Ureter (tissue), 1 donor: ENCODE data around the gene ATP2A2. TPM values are rescaled to one million over a fixed set of nuclear protein-coding genes. Genes with fewer than 3 reads are reported as not detected.
"Not testable (repeated sequence)": the region's sequence is repeated elsewhere in the genome, so short reads cannot be mapped to it uniquely, and the experiment has no call there.

Source experiments
- DNase-seq: peaks from one replicate; pipeline ENCODE4 v3.0.0-alpha.2; 2020; ENCODE audit warnings: low spot score
- total RNA-seq: library from RNA; stranded (reverse); gene quantifications from one replicate; pipeline ENCODE4 v1.2.4, GENCODE V29; 2023
- donor health status: DM: yes; HTN: yes; CAD: no.

The ATP2A2 gene
- total RNA-seq, 1 donor from 2014 or later, result 357 TPM

DNA sequence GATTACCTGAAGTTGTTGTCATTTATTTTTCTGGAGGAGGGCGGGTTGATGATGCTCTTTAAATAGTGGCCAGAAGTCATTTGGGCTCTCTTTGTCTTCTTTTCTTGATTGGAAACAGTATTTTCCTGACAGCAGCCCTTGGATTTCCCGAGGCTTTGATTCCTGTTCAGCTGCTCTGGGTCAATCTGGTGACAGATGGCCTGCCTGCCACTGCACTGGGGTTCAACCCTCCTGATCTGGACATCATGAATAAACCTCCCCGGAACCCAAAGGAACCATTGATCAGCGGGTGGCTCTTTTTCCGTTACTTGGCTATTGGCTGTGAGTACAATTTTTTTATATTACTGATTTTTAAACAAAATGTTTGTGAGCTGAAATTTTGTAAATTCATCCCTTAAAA, 62.1 kb downstream of the ATP2A2 start:
- no peak for DNase-seq

DNA sequence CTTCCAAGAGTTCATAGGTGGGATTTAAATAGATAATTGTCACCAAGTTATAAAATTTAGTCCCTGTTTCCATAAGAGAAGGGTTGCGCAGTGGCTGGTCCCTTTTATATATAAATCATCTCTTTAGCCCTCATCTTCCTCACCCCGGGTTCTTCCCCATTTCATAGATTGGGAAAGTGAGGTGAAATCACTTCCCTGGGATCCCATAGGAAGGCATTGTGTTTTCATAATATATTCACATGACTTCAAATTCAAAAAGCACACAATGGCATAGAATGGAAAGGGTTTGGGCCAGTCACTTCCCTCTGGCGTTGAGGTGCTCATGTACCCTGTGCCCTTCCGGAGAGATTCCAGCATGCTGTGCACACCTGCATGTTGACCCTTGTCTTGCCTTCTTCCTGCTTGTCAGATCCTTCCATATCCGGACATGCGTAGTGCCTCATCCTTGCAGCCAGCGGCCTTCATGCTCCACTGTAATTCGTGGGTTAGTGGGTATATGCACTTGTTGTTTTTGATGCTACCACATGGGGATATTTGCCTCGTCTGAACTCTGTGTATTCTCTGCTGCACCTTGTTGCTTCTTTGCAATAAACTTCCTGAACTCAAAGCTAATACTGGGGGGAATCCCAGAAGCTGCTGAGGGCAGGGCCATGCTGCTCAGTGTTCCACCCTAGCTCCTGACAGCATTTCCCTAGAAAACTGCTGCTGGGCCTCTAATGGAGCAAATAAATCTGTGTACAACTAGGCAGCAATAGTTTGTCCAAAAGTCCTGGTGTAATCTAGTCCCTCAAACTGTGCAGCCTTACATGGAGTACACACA, 62.9 kb downstream of the ATP2A2 start:
- DNase-seq, result no peak

DNA sequence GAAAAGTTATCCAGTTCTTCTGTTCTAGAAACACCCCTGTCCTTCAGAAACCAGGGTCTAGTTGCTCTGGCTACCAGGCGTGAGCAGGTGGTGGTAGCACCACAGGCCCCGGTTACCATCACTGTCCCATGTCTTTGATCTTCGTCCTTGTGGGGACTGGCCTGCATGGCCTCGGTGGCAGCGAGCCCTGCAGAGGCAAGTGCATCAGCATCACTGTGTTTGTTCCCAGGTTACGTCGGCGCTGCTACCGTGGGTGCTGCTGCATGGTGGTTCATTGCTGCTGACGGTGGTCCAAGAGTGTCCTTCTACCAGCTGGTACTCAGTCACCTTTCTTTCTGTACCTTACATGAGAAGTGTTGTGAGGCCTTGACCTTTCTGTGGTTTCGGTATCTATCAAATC, 63.6 kb downstream of the ATP2A2 start:
- DNase-seq, result peak; percentile 19

DNA sequence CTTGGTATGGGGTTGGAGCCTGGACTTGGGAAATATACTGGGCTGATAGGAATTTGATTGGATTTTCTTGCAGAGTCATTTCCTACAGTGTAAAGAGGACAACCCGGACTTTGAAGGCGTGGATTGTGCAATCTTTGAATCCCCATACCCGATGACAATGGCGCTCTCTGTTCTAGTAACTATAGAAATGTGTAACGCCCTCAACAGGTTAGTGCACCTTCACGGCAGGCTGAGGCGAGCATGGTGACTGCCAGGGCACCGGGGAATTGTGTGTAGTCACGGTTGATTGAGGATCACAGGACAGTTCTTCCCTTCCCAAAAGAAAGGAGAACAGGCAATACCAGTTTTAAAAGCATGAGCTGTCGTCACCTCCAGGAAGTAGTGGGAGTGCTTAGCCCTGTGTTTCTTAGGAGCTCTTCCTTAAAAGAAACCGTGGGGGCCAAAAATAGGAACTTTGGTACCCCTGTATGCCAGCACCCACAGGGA, 64.2 kb downstream of the ATP2A2 start:
- peak; percentile 87 for DNase-seq

DNA sequence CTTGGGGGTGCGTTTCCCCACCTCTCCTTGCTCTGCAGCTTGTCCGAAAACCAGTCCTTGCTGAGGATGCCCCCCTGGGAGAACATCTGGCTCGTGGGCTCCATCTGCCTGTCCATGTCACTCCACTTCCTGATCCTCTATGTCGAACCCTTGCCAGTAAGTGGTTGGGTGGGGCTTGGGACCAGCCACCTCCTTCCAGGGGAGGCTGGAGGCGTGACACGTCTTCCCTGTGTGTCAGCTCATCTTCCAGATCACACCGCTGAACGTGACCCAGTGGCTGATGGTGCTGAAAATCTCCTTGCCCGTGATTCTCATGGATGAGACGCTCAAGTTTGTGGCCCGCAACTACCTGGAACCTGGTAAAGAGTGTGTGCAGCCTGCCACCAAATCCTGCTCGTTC, 64.9 kb downstream of the ATP2A2 start:
- no peak for DNase-seq

DNA sequence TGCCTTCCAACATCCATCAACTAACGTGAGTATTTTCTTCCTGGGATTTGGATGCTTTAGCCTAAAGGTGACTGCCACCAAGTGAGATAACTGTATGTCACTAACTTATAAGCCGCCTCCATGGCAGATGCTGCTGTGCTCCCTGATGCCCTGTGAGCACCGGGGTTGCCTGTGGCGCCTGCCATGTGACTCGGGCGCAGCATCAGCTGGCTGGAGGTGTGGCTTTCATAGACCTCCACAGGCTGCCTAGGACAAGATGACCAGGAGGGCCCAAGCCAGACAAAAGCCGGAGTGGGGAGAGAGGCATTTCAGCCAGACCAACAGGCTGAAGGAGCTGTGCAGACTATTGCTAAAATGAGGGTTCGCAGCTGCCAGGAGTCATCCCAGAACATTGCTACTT, 66.7 kb downstream of the ATP2A2 start:
- DNase-seq, result no peak

DNA sequence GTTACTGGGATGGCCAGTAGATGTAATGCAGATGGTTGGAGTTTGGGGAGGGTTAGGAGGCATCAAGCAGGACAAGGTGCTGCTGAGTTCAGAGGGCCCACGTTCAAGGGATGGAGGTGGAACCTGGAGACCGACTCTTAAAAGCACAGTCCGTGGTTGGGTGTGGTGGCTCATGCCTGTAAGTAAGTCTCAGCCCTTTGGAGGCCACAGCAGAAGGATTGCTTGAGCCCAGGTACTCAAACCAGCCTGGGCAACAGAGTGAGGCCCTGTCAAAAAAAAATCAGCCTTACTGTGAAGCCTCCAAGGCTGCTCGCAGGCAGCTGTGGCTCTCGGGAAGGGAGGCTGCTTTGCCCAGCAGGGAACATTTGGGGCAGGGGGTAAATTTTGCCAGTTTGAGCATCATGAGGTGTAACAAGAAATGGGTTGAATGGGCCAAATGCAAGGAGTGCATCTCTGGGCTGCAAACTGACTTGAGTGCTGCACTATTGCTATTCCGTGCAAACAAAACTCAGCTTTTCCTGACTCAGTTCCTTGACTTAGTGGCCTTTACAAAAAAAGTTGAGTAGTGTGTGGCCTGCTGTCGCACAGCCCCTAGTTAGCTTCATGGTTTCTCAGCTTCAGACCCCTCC, 67.5 kb downstream of the ATP2A2 start:
- DNase-seq, result no peak

DNA sequence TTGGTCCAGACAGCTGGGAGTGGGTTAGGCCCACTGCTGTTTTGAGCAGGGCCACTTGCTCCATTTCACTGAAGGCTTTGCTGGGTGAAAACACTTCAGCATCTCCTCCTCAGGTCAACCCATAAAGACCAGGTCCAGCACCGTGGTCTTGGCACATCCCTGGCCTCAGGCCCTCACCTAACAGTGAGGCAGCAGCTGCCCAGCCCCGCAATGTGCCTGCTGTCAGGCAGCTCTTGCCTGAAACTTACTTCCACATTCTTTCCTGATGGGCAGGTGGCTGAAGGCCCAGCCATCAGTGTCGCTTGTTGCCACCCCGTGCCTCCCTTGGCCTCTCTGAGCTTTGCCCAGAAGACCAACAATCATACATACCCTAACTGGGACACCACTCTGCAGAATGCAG, 68.0 kb downstream of the ATP2A2 start:
- no peak for DNase-seq

DNA sequence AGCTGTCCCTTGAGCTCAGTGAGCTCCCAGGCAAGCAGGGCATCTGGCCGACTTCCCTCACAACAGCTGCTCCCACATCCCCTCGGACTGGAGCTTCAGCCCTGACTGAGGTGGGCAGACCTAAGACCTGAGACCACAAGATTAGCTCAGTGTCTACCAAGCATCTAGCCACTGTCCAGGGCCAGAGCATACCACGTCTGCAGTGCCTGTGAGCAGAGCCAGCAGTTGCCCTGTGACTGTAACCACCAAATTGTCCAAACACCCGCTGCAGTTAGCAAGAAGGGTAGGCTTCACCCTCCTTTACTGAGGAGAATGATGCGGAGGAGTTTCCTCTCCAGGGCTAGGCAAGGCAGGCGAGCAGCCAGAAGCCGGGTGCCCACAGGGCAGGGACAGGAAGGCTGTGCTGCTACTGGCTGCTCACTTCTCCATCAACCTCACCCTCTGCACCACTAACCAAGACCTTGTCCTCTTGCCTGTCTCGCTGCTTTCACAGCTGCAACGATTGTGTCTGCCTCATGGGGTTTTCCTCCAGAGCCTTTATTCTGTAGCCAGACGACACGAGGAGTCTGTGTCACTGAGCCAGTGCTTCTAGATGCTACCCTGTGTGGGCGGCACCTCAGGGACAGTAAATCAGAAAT, 68.6 kb downstream of the ATP2A2 start:
- DNase-seq, result no peak

DNA sequence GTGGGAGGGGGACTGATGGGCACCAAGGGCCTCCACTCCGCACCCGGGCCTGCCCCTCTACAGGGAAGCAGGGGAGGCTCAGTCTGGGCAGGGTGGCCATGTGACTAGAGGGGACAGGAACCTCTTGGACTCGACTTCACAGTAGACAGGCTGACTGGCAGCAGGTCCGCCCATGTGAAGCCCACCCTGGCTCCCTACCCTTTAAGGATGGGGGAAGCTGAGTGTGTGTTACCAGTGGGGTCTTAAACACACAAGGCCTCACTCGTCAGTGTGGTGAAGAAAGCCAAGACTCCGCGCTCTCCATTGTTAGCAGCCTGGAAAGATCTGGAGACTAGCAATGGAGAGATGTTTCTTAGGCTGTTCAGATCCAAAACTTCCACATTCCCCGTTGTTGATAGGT, 70.1 kb downstream of the ATP2A2 start:
- no peak for DNase-seq

DNA sequence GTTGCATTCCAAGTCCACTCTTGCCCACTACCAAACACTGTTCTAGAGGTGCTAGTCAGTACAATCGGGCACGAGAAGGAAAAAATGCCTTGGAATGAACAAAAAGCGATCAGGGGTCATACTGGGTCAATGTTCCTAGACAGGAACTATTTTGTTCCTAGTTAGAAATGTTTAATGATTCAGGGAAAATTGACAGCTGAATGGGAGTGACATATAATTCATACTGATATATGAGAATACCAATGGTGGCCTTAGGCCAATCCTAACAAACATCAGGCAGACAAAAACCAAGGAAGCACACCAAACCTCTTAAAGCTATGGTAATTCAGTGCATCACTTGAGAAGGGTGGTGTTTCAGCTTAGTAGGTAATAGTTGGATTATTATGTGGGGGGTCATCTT, 71.4 kb downstream of the ATP2A2 start:
- no peak for DNase-seq

DNA sequence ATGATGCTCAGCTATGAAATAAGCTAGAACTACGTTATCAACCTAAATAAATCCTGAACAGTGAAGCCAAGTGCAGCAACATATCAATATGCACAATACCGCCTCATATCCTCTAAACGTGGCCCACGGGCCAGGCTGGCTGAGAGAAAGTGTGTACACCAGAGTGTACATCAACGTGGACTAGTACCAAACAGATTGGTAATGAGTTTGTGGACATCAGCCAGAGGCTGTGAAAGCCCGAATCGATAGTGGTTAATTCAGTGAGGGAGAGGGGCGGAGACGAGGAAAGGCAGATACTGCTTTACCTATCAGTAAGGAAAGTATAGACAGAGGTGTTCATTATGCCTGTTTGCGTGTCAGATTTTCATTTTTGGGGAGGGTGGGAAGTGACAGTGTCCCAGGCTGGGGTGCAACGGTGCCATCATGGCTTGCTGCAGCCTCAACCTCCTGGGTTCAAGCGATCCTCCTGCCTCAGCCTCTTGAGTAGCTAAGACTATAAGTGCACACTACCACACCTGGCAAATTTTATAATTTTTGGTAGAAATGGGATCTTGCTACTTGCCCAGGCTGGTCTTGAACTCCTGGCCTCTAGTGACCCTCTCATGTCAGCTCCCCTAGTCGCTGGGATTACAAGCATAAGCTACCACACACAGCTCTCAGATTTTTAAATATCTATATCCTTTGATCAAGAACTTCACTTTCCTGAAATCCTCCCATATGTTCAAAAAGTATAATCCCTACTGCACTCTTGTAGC, 72.3 kb downstream of the ATP2A2 start:
- no peak for DNase-seq

DNA sequence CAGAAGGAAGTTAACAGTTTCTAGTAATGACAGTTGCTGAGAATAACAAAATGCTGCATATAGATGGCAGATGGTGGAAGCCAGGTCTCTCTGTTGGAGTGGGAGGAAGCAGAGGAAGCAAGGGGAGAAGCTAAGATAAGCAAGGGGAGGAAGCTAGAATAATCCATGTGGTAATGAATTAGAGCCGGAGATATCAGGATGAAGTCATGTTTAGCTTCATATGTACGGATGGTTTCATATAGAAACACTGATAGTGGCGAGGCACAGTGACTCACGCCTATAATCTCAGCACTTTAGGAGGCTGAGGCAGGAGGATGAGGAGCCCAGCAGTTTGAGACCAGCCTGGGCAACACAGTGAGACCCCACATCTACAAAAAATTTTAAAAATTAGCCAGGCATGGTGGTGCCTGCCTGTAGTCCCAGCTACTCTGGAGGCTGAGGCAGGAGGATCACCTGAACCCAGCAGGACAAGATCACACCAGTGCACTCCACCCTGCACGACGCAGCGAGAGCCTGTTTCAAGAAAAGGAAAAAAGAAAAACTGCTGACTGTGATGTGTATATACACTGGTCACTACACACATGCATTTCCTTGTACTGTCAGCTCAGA, 73.2 kb downstream of the ATP2A2 start:
- DNase-seq, result no peak

DNA sequence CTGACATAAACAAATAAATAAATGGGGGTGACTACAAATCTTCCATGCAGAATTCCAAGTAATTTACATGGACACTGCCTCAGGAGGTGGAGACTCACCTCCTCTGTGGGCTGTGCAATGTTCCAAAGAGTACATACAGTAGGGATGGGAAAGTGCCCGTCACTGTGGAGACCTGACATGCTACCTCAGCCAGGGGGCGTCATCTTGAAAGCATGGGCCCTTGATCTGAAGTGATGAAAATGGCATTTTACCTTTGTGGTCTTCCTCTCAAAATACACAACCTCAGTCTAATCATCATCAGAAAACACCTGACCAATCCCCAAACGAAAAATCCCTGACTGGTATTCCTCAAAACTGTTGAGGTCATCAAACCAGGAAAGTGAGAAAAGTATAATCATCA, 74.0 kb downstream of the ATP2A2 start:
- no peak for DNase-seq

DNA sequence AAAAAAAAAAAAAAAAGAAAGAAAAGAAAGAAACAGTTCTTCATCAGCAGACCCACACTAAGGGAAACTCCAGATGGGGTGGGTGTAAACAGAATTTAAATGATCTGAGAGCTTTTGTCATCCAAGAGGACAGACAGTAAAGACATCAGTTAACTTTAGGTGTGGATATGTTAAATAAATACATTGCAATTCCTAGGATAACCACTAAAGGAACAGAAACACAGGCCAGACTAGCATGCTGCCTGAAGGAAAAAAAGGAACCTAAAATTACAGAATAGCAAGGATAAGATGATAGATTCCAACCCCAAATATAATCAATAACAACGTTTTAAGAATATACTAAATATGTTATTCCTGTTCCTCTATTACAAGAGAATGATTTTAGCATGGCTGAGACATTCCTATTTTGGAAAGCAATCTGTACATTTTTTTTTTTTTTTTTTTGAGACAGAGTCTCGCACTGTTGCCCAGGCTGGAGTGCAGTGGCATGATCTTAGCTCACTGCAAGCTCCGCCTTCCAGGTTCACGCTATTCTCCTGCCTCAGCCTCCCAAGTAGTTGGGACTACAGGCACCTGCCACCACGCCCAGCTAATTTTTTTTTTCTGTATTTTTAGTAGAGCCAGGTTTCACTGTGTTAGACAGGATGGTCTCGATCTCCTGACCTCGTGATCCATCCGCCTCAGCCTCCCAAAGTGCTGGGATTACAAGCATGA, 77.5 kb downstream of the ATP2A2 start:
- not testable (repeated sequence) for DNase-seq

DNA sequence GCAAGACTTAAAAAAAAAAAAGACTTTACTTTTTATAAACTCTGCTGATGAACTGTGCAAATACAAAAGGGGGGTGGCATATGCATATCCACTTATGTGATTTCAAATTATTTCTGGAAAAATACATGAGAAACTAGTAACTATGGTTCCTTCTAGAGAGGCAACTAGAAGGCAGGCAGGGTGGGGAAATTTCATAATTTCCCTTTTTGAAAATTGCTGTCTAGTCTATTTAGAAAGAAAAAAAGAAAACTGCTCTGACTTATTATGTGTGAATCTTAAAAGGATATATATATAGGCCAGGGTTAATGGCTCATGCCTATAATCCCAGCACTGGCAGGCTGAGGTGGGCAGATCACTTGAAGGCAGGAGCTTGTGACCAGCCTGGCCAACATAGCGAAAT, 80.2 kb downstream of the ATP2A2 start:
- DNase-seq, result no peak

DNA sequence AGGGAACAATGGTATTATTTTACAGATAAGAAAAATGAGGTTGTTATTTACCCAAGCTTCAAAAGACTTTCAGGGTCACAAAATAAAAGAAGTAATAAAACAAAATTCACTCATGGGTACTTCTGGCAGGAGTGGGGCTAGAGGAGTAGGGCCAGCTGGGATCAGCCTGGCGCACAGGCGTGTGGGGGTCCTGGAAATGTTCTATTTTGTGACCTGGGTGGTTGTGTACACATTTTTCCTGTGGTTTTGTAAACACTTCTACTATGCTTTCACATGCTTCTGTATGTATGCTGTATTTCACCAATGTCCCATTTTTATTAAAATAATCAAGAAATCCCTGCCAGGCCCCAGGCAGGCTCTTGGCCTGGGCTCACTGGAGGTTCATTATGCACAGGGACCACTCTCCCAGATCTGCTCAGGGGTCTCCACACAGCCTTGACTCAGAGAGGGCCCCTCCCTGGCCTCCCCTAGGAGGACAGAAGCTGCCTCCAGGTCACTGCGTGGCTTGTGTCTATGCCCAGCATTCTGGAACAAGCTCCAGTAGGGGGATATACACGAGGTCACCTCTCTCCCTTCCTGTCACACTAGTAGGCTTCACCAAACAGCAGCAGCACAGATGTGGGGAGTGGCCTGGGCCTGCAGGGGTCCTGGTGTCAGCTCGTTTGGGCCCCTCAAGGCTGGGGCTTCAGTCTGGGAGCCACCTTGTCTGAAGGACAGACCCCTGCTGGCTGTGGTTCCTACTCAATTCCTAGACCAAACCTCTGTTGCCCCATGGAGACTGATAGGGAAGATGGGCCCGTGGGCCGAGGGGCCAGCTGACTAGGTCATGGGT, 84.7 kb downstream of the ATP2A2 start:
- no peak for DNase-seq

DNA sequence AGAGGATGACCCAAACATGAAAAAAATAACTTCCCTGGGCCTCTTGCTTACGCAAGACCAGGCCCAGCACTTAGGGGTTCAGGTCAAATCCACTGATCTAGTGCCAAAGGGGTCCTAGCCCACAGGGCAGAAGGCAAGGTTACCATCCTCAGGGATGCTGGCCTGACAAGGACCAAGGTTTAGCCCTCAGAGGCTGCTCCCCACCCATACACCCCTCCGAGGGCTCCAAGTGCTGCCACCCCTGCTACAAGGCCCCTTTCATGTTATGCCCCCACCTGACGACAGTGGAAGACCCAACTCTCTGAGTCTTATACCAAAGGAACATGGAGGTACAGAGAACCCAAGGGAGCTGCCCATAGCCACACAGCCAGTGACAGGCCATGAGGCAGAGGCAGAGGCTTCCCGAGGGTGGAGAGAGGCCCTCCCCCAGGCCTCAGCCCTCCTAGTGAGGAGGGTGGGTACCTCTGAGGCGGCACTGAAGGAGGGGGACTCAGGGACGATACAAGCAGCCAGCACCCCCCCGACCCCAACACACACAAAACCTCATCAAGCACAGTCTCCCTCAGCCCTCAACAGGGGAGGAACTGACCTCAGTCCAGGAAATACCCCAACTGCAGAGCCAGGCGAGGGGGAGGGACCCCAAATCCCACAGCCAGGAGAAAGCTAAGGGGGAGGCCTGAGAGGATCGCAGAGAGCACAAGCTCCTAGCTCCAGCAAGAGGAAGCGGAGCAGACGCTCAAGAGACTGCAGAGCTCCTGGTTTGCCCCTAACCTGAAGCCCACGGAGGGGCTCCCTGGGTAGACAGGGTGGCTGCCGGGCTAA, 85.5 kb downstream of the ATP2A2 start:
- DNase-seq, result no peak

DNA sequence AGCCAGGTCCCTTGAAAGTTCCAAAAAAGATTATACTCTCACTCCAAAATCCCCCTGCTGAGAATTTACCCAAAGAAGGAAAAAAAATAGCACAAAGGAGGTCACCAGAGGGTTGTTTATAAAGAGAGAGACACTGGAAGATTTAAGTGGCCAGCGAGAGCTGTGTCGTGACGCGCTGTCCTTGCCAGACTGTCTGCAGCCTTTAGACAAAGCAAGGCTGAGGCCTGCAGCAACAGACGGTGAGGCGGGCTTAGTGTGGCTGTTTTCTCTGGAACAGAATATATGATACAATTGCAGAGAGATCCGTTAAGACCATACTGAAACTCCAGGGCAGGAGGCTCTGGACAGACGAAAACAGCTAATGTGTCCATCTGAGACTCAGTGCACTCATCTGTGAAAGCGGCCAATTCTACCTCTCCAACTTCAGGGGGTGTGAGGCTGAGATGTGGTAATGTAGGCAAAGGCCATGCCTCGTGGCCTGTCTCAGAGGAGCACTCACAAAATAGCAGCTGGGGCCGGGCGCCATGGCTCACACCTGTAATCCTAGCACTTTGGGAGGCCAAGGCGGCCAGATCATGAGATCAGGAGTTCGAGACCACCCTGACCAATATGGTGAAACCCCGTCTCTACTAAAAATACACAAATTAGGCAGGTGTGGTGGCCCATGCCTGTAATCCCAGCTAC, 86.3 kb downstream of the ATP2A2 start:
- no peak for DNase-seq
